HG03565 (cell line): ENCODE measurements around the gene KCNF1.

ENCODE experiments used
- ATAC-seq: cut with Tn5 transposase; IDR thresholded peaks from one replicate; pipeline ENCODE4 v1.9.1; 2021; ENCODE audit warnings: mild to moderate bottlenecking, moderate library complexity; ENCODE audit not compliant: unreplicated experiment

KCNF1 gene

GRCh38 chr2:10960606-10961489 is 49.1 kb downstream of the KCNF1 start:
- ATAC-seq: no peak

GRCh38 chr2:10961490-10961875 is 49.7 kb downstream of the KCNF1 start:
- no peak for ATAC-seq

GRCh38 chr2:10962004-10962403 is 50.3 kb downstream of the KCNF1 start:
- ATAC-seq: no peak

GRCh38 chr2:10963155-10963554 is 51.4 kb downstream of the KCNF1 start:
- ATAC-seq: no peak
